SU-DHL-6 (cell line): ENCODE measurements around the gene NR5A2.

Source experiments
- EZH2phosphoT487 ChIP-seq: fragments of 200-600 bp; sonication (generic), shearing (Covaris generic); conservative IDR thresholded peaks from 2 replicates; pipeline ENCODE4 v1.6.1; 2018; ENCODE audit warnings: mild to moderate bottlenecking, antibody characterized with exemption, low read length, moderate library complexity, mixed read lengths
- TF ChIP-seq, protein P1 (sequence below): fragments of 200-600 bp; sonication (generic); IDR thresholded peaks from one replicate; pipeline ENCODE4 v1.5.1; 2017; ENCODE audit warnings: antibody characterized with exemption, mild to moderate bottlenecking, low read length, moderate library complexity; ENCODE audit not compliant: insufficient read depth, poor library complexity, severe bottlenecking

DNA sequence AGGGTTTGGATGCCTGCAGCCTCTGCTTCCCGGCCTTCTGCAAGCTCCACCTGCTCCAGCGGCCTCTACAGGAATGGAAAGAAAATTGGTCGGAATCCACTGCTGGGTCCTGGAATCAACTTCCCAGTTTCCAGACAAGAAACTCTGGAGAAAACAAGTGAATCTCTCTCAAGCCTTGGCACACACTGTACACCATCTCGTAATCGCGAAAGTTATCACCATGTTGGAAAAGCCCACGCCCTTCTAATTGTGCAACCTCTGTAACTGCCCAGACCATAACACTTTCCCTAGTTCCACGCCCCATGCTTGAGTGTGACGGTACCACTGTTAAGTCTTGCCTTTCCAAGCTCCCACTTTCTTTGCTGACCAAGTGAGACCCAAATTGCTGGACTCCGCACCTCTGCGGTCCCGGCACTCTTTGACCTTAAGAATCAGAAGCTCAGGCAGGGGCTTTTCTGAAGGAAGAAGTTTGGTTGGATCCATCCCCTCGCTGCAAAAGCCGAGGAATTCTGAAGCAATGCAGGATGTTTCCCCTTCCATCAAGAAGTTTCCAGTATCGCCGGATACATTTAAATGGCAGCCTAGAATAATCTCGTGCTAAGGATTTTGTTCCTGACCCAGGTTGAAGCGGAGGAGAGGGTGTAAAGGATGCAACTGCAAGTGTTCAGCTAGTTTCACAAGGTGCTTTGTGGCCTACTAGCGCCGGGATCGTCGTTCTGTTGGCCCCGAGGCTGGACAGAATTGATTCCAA lies 6.2 kb downstream of the NR5A2 start:
- TF ChIP-seq, protein P1, sequence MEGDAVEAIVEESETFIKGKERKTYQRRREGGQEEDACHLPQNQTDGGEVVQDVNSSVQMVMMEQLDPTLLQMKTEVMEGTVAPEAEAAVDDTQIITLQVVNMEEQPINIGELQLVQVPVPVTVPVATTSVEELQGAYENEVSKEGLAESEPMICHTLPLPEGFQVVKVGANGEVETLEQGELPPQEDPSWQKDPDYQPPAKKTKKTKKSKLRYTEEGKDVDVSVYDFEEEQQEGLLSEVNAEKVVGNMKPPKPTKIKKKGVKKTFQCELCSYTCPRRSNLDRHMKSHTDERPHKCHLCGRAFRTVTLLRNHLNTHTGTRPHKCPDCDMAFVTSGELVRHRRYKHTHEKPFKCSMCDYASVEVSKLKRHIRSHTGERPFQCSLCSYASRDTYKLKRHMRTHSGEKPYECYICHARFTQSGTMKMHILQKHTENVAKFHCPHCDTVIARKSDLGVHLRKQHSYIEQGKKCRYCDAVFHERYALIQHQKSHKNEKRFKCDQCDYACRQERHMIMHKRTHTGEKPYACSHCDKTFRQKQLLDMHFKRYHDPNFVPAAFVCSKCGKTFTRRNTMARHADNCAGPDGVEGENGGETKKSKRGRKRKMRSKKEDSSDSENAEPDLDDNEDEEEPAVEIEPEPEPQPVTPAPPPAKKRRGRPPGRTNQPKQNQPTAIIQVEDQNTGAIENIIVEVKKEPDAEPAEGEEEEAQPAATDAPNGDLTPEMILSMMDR: no peak
- no peak for TF ChIP-seq EZH2phosphoT487
